GM12878 (cell line): ENCODE results near the gene AEBP2. TPM values are rescaled to one million over a fixed set of nuclear protein-coding genes. Genes with fewer than 3 reads are reported as not detected.

ENCODE experiments used
- ATAC-seq: fragments of 200-7000 bp; cut with Tn5 transposase; 3 replicates; pipeline ENCODE4 v1.9.1; 2020; ENCODE audit warnings: mild to moderate bottlenecking, moderate library complexity
- BruUV-seq: library from RNA; stranded (reverse); fragments of 400-500 nt; replicated peaks from 2 replicates; lab custom pipeline; 2021; lab: Mats Ljungman, UMichigan
- CTCF ChIA-PET: fragments of 300-600 bp; sonication (Branson Sonifier 250); formaldehyde crosslinking; extraction: SDS; loops from one replicate; lab custom pipeline; 2021; ENCODE audit warnings: inconsistent platforms; lab: Yijun Ruan, JAX
- POLR2A ChIA-PET: fragments of 350-600 bp; formaldehyde crosslinking; extraction: SDS; loops from one replicate; lab custom pipeline; 2021; ENCODE audit warnings: inconsistent platforms; lab: Charles Lee
- RAD21 ChIA-PET: fragments of 300-600 bp; sonication (Branson Sonifier 250); formaldehyde crosslinking; loops from one replicate; lab custom pipeline; 2023; ENCODE audit warnings: antibody characterized with exemption; ENCODE audit not compliant: unreplicated experiment; lab: Charles Lee
- SMC1A ChIA-PET: fragments of 300-600 bp; sonication (Branson Sonifier 250); formaldehyde crosslinking; loops from one replicate; lab custom pipeline; 2023; ENCODE audit not compliant: unreplicated experiment, uncharacterized antibody; lab: Charles Lee
- DNase-seq: peaks from one replicate; pipeline ENCODE4 v3.0.0-alpha.2; 2011; ENCODE audit warnings: low read depth, low spot score
- FAIRE-seq: peaks from 3 replicates; lab custom pipeline; 2011; peaks lifted over from hg19 to GRCh38; lab: Jason Lieb, UNC
- H2AFZ ChIP-seq: 2 replicates; pipeline ENCODE4 v1.6.0; 2011; ENCODE audit warnings: low read depth, low read length, control low read depth; ENCODE audit not compliant: control insufficient read depth
- H3K27ac ChIP-seq: 2 replicates; pipeline ENCODE4 v1.5.1; 2011; ENCODE audit warnings: control low read depth; ENCODE audit not compliant: control insufficient read depth, insufficient read depth
- H3K27me3 ChIP-seq, 2 experiments: replicated peaks in 1 of 2; 2 replicates each; pipeline versions ENCODE4 v1.6.0 to v1.6.1; 2011; ENCODE audit warnings: low read length in 1 of 2; ENCODE audit not compliant: control insufficient read depth in 2 of 2, insufficient read depth in 2 of 2
- H3K36me3 ChIP-seq, 2 experiments: 2 replicates each; pipeline ENCODE4 v1.5.1; 2011; ENCODE audit warnings: low read length in 1 of 2; ENCODE audit not compliant: control insufficient read depth in 2 of 2, insufficient read depth in 2 of 2
- H3K4me1 ChIP-seq: 2 replicates; pipeline ENCODE4 v1.6.1; 2011; ENCODE audit warnings: mild to moderate bottlenecking, low read length, moderate library complexity, mixed read lengths; ENCODE audit not compliant: control insufficient read depth, insufficient read depth
- H3K4me2 ChIP-seq: 2 replicates; pipeline ENCODE4 v1.6.0; 2011; ENCODE audit warnings: control low read depth; ENCODE audit not compliant: control insufficient read depth, insufficient read depth
- H3K4me3 ChIP-seq: fragments of 200-600 bp; sonication (generic); 2 replicates; pipeline ENCODE4 v1.5.1; 2016
- H3K79me2 ChIP-seq: 2 replicates; pipeline ENCODE4 v1.6.0; 2011; ENCODE audit warnings: low read length; ENCODE audit not compliant: control insufficient read depth, insufficient read depth
- H3K9ac ChIP-seq: 2 replicates; pipeline ENCODE4 v1.8.0; 2011; ENCODE audit warnings: low read length, control low read depth, mixed read lengths; ENCODE audit not compliant: control insufficient read depth, insufficient read depth
- H3K9me3 ChIP-seq: replicated peaks from 3 replicates; pipeline ENCODE4 v1.5.1; 2011; ENCODE audit warnings: mild to moderate bottlenecking, low read length; ENCODE audit not compliant: control insufficient read depth, insufficient read depth
- H4K20me1 ChIP-seq: 2 replicates; pipeline ENCODE4 v1.6.0; 2011; ENCODE audit not compliant: control insufficient read depth, insufficient read depth
- CREB1 ChIP-seq: IDR thresholded peaks from 2 replicates; pipeline ENCODE4 v1.6.1; 2012; ENCODE audit warnings: low read depth, mild to moderate bottlenecking, inconsistent platforms
- CTCF ChIP-seq, 3 experiments: IDR thresholded peaks in 2 of 3; conservative IDR thresholded peaks in 1 of 3; 2 replicates each; pipeline ENCODE4 v1.5.1; 2011; ENCODE audit warnings: low read depth in 3 of 3, low read length in 3 of 3, mild to moderate bottlenecking in 3 of 3, control low read depth in 2 of 3, moderate library complexity in 2 of 3, inconsistent platforms in 1 of 3, mixed read lengths in 1 of 3; ENCODE audit not compliant: control insufficient read depth in 2 of 3, insufficient read depth in 1 of 3; ENCODE audit errors: extremely low read depth in 1 of 3
- E4F1 ChIP-seq: fragments of 450-650 bp; IDR thresholded peaks from 2 replicates; pipeline ENCODE4 v1.6.1; 2018; ENCODE audit warnings: borderline replicate concordance, mild to moderate bottlenecking; ENCODE audit not compliant: partially characterized antibody
- EP300 ChIP-seq, 2 experiments: fragments of 150-350 bp in 1 of 2; IDR thresholded peaks; 2 replicates each; pipeline ENCODE4 v1.6.1; 2011 to 2012; ENCODE audit warnings: low read depth in 2 of 2, low read length in 2 of 2, borderline replicate concordance in 1 of 2, improper control_type of control experiment in 1 of 2, inconsistent platforms in 1 of 2; ENCODE audit not compliant: control insufficient read depth in 1 of 2
- KLF5 ChIP-seq: fragments of 450-650 bp; IDR thresholded peaks from 2 replicates; pipeline ENCODE4 v1.6.1; 2014; ENCODE audit warnings: mild to moderate bottlenecking; ENCODE audit not compliant: partially characterized antibody
- LARP7 ChIP-seq: fragments of 450-650 bp; IDR thresholded peaks from 2 replicates; pipeline ENCODE4 v1.6.1; 2017; ENCODE audit warnings: mild to moderate bottlenecking
- MEF2A ChIP-seq: IDR thresholded peaks from 2 replicates; pipeline ENCODE4 v1.6.1; 2011; ENCODE audit warnings: low read depth, mild to moderate bottlenecking, low read length, moderate library complexity; ENCODE audit not compliant: insufficient read depth
- NFYB ChIP-seq: IDR thresholded peaks from 2 replicates; pipeline ENCODE4 v1.6.1; 2011; ENCODE audit warnings: low read depth, mild to moderate bottlenecking, low read length, improper control_type of control experiment, moderate library complexity; ENCODE audit not compliant: insufficient read depth
- SREBF2 ChIP-seq: IDR thresholded peaks from 2 replicates; pipeline ENCODE4 v1.6.1; 2012; ENCODE audit warnings: mild to moderate bottlenecking, low read length
- WGBS: methylation state at CpG from one replicate; pipeline ENCODE4 v1.1.6; 2016; ENCODE audit warnings: low lambda C conversion rate; ENCODE audit not compliant: insufficient replicate concordance, insufficient coverage; ENCODE audit errors: missing lambda C conversion rate; 5-methylcytosine and 5-hydroxymethylcytosine counted together
- in situ Hi-C: fragments of 300-500 bp; cut with MboI; formaldehyde crosslinking; loops from 9 replicates; pipeline ENCODE4 v1.14.3; 2018; ENCODE audit warnings: mixed read lengths
- intact Hi-C: fragments of 100-400 bp; cut with micrococcal nuclease; formaldehyde crosslinking; loops from one replicate; pipeline ENCODE4 v1.14.2; 2022; ENCODE audit not compliant: unreplicated experiment
- polyA plus RNA-seq, 11 experiments: library from polyadenylated mRNA; depleted of rRNA in 4 of 11; unstranded in 6 of 11; stranded (reverse) in 5 of 11; fragments of >200 nt; fragmentation: Nextera tagmentation in 4 of 11; fragmentation: Illumina TruSeq in 1 of 11; extraction: Ambion mirVana in 4 of 11; extraction: Trizol in 1 of 11; gene quantifications; 1 replicate in 1 of 11; 2 replicates in 10 of 11; pipeline versions ENCODE4 v1.2.1 to v1.2.3, GENCODE V29; 2011 to 2016; ENCODE audit warnings: inconsistent platforms in 2 of 11, missing spikeins in 2 of 11, low read depth in 1 of 11
- total RNA-seq, 4 experiments: library from RNA; depleted of rRNA in 3 of 4; stranded (reverse); fragments of >200 nt in 3 of 4; fragmentation: Illumina TruSeq in 1 of 4; extraction: Trizol in 1 of 4; gene quantifications; 2 replicates each; pipeline versions ENCODE4 v1.2.1 to v1.2.3, GENCODE V29; 2013 to 2021
- TF ChIP-seq, protein P1 (sequence below): IDR thresholded peaks from 2 replicates; pipeline ENCODE4 v1.6.1; 2012; ENCODE audit warnings: low read depth, low read length, improper control_type of control experiment
- TF ChIP-seq, protein P2 (sequence below): fragments of 450-650 bp; IDR thresholded peaks from 2 replicates; pipeline ENCODE4 v1.6.1; 2016; ENCODE audit warnings: mild to moderate bottlenecking

The AEBP2 gene
- total and polyA plus RNA-seq, 10 of the 15 experiments (the other 5 are each of a cell fraction or from before 2014, with no cell fraction given): 17.6 to 126 (median 44.8) TPM

DNA sequence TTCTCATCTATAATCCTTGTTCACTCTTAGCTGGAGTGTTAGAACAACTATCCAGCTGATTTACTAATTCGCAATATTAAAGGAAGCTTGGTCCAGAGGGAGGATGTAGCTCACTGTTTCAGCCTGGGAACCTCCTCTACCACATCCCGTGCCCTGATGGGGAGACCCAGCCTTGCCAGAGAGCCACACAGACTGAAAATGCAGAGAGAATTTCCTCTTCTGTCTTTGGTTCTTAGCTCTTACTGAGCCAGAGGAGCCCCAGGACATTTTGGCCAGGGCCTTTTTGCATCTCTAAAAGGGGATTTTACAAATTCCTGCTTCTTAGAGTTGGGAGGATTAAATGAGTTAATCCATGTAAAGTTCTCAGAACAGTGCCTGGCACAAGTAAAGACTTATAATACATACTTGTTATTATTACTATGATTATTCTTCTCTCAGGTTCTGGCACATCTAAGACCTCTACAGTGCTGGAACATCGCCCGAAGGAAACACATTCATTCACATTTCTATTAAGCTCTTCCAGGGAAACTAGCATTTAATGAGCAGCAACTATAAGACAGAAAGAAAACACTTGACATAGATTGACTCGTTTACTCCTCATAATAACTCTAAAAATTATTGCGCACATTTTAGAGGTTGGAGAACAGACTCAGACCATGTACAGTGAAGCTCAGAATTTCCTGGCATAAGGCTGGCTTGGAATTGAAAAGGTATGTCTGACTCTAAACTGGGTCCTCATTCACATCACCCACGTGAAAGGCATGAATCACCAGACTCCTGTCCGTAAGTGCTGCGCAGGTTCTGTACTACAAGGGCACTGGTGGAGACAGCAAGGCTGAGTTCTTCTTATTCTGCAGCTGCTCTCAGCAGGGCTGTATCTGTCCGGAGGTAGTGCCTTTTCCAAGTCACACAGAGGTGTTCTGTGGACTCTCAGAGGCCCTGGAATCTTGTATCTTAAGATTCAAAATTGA, 27.8 kb upstream of the AEBP2 start:
- intact Hi-C loops (no loop called here), in situ Hi-C loops (no loop called here)
- Histone ChIP-seq H3K36me3 (no peaks in the 10 kb centered on the region), H3K27me3 (no peaks in the 10 kb centered on the region), H4K20me1 (no peaks in the 10 kb centered on the region), H2AFZ (no peak overlapping the region), H3K4me3 (no peak overlapping the region), H3K4me2 (no peak overlapping the region), H3K9ac (no peak overlapping the region), H3K79me2 (no peaks in the 10 kb centered on the region), H3K27ac (no peak overlapping the region), H3K9me3 (no peaks in the 10 kb centered on the region), H3K4me1 (no peaks in the 10 kb centered on the region)
- WGBS: 59% methylated on average over 10 of the region's 10 CpGs
- FAIRE-seq (no peak), DNase-seq (no peak), ATAC-seq (no peak)
- CTCF ChIA-PET: no interaction called here
- SMC1A ChIA-PET: interaction anchor here (0.9 to 1.3 kb wide), 3 partner anchors 10 to 78 kb away, joined by 3 read pairs; no protein-coding TSS in a partner anchor
- POLR2A ChIA-PET: no interaction called here
- RAD21 ChIA-PET: no interaction called here
- BruUV-seq: no TSS peak
- TF ChIP-seq SREBF2 (no peak), NFYB (no peak), KLF5 (no peak), CTCF (IDR thresholded peaks at IDR 0.05 in 2 of 3, conservative IDR thresholded peaks at IDR 0.05 in 1 of 3; ENCODE audit: control insufficient read depth in 2 of 3, extremely low read depth in 1 of 3, insufficient read depth in 1 of 3, low read depth in 3 of 3, low read length in 3 of 3) (no peak), CREB1 (no peak), LARP7 (no peak), MEF2A (no peak), E4F1 (no peak), EP300 (IDR thresholded peaks at IDR 0.05; ENCODE audit: borderline replicate concordance in 1 of 2, control insufficient read depth in 1 of 2, low read depth in 2 of 2, low read length in 2 of 2) (no peak)
- TF ChIP-seq, protein P1, sequence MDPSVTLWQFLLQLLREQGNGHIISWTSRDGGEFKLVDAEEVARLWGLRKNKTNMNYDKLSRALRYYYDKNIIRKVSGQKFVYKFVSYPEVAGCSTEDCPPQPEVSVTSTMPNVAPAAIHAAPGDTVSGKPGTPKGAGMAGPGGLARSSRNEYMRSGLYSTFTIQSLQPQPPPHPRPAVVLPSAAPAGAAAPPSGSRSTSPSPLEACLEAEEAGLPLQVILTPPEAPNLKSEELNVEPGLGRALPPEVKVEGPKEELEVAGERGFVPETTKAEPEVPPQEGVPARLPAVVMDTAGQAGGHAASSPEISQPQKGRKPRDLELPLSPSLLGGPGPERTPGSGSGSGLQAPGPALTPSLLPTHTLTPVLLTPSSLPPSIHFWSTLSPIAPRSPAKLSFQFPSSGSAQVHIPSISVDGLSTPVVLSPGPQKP: no peak
- TF ChIP-seq, protein P2, sequence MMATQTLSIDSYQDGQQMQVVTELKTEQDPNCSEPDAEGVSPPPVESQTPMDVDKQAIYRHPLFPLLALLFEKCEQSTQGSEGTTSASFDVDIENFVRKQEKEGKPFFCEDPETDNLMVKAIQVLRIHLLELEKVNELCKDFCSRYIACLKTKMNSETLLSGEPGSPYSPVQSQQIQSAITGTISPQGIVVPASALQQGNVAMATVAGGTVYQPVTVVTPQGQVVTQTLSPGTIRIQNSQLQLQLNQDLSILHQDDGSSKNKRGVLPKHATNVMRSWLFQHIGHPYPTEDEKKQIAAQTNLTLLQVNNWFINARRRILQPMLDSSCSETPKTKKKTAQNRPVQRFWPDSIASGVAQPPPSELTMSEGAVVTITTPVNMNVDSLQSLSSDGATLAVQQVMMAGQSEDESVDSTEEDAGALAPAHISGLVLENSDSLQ: no peak
